Brain pericyte (primary cell): ENCODE results near the gene NTSR1.

Experiments
- DNase-seq: peaks from one replicate; pipeline ENCODE4 v3.0.0-alpha.2; 2012; ENCODE audit warnings: low read depth, low spot score

Gene NTSR1

GRCh38 chr20:62770111-62770910, 61.7 kb downstream of the NTSR1 start:
- no peak for DNase-seq

GRCh38 chr20:62770916-62771315, 62.3 kb downstream of the NTSR1 start:
- no peak for DNase-seq

- DNase-seq = no peak
Observed at GRCh38 chr20:62771396-62772102, 62.9 kb downstream of the NTSR1 start.

- DNase-seq = no peak
Observed at GRCh38 chr20:62772103-62772611, 63.5 kb downstream of the NTSR1 start.

- no peak for DNase-seq
Observed at GRCh38 chr20:62772619-62772989, 64.0 kb downstream of the NTSR1 start.

GRCh38 chr20:62772990-62773844, 64.6 kb downstream of the NTSR1 start:
- DNase-seq = no peak

GRCh38 chr20:62773845-62774714, 65.4 kb downstream of the NTSR1 start:
- DNase-seq = no peak

- no peak for DNase-seq
Observed at GRCh38 chr20:62774762-62775161, 66.1 kb downstream of the NTSR1 start.

GRCh38 chr20:62775206-62775605, 66.6 kb downstream of the NTSR1 start:
- DNase-seq = no peak

- no peak for DNase-seq
Observed at GRCh38 chr20:62776035-62776691, 67.5 kb downstream of the NTSR1 start.

GRCh38 chr20:62776692-62777527, 68.3 kb downstream of the NTSR1 start:
- DNase-seq = no peak

- no peak for DNase-seq
Observed at GRCh38 chr20:62777528-62777830, 68.8 kb downstream of the NTSR1 start.

- DNase-seq = no peak
Observed at GRCh38 chr20:62778058-62778457, 69.4 kb downstream of the NTSR1 start.

- no peak for DNase-seq
Observed at GRCh38 chr20:62778601-62779416, 70.2 kb downstream of the NTSR1 start.

GRCh38 chr20:62779417-62779685, 70.7 kb downstream of the NTSR1 start:
- no peak for DNase-seq

GRCh38 chr20:62780204-62780603, 71.6 kb downstream of the NTSR1 start:
- DNase-seq = no peak

- no peak for DNase-seq
Observed at GRCh38 chr20:62780696-62781095, 72.1 kb downstream of the NTSR1 start.

GRCh38 chr20:62782149-62782892, 73.7 kb downstream of the NTSR1 start:
- DNase-seq = no peak

GRCh38 chr20:62782893-62783278, 74.2 kb downstream of the NTSR1 start:
- no peak for DNase-seq
